Retinal pigment epithelial cell (primary cell): ENCODE data around the gene FAM72D.
"Not testable (repeated sequence)": the region's sequence is repeated elsewhere in the genome, so short reads cannot be mapped to it uniquely, and the experiment has no call there.

Experiments used
- DNase-seq: peaks from one replicate; pipeline ENCODE4 v3.0.0-alpha.2; 2010; ENCODE audit warnings: low read depth
- H3K4me3 ChIP-seq: 2 replicates; pipeline ENCODE4 v1.5.1; 2011; ENCODE audit warnings: mild to moderate bottlenecking, low read length, control low read depth, moderate library complexity

The FAM72D gene

DNA sequence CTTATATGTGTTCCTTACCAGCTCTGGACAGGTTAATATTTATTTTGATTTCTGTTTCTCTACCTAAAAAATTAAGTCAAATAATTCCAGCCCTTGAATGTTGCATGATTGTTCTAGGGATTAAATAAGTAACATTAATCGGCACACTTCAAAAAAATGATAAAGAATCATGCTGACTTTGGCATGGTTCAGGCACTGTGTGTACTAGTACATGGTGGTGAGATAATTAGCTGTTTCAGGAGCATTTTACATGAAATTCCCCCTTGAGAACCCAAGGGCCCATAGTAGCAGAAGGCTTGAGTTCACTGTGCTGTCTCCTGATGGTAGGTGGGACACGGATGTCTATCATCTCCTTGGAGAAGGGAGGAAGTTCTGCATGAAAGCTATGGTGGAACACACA, 44.8 kb downstream of the FAM72D start:
- not testable (repeated sequence) for H3K4me3 ChIP-seq, DNase-seq

- DNase-seq, H3K4me3 ChIP-seq: not testable (repeated sequence)
Observed at GRCh38 chr1:145144264-145144913, 48.6 kb downstream of the FAM72D start.

- not testable (repeated sequence) for DNase-seq, H3K4me3 ChIP-seq
Observed at GRCh38 chr1:145146308-145146707, 50.5 kb downstream of the FAM72D start.

DNA sequence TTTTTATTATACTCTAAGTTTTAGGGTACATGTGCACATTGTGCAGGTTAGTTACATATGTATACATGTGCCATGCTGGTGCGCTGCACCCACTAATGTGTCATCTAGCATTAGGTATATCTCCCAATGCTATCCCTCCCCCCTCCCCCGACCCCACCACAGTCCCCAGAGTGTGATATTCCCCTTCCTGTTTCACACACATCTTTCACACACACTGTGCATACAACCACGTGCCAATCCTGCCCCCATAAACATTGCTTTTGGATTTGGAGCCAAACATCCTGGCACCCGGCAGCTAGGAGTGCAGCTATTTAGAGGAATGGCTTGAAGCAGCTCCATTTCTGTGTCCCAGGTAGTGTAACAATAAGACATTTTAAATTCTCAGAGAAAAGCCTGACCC, 51.4 kb downstream of the FAM72D start:
- not testable (repeated sequence) for DNase-seq, H3K4me3 ChIP-seq

- not testable (repeated sequence) for H3K4me3 ChIP-seq, DNase-seq
Observed at GRCh38 chr1:145155421-145155820, 59.6 kb downstream of the FAM72D start.

GRCh38 chr1:145155873-145156272, 60.1 kb downstream of the FAM72D start:
- H3K4me3 ChIP-seq, DNase-seq: not testable (repeated sequence)

GRCh38 chr1:145156891-145157610, 61.3 kb downstream of the FAM72D start:
- peak overlapping the region; percentile 43 for H3K4me3 ChIP-seq
- not testable (repeated sequence) for DNase-seq

- DNase-seq, H3K4me3 ChIP-seq: not testable (repeated sequence)
Observed at GRCh38 chr1:145157715-145158114, 61.9 kb downstream of the FAM72D start.

DNA sequence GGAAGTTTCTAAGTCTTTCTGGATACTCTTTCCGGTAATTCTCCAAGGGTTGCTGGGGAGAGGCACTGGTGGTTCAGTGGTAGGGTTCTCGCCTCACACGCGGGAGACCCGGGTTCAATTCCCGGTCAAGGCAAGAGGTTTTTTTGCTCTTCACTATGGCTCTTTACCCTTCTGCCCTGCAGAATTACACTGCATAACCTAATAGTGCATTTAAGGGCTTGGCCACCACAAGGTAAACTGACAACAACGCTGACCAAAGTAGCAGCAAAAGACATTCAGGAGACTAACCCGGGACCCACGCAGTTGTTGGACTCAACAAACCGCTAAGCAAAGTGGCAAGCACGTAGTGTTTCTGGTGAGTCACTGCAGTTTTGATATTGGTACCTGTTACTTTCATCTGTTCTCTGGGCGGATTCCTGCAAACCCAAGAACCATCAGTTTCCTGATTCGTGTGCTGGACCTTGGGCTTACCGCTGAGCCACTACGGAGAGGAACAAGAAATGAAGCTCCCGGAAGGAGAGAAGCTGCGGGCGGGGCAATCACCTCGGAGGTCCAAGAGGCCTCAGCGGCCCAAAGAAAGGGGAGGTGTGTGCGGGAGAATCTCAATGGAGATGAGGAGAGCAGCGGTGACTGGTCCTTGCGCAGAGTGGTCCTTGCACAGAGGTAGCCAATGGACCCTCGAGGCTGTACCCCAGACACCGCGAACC, 65.4 kb downstream of the FAM72D start:
- DNase-seq, H3K4me3 ChIP-seq: not testable (repeated sequence)
